Esophagus muscularis mucosa (tissue), 3 donors: Measurements from ENCODE around the gene AGBL1.

Source experiments
- CTCF ChIP-seq, 3 experiments: fragments of 200-600 bp in 2 of 3; fragments of 450-650 bp in 1 of 3; sonication (generic) in 2 of 3; IDR thresholded peaks; one replicate each; pipeline ENCODE4 v1.5.1; 2017 to 2019; ENCODE audit warnings: antibody characterized with exemption in 3 of 3, mild to moderate bottlenecking in 2 of 3, moderate library complexity in 1 of 3
- EP300 ChIP-seq: sonication (generic); formaldehyde crosslinking; IDR thresholded peaks from one replicate; pipeline ENCODE4 v1.6.1; 2017; ENCODE audit warnings: antibody characterized with exemption

- TF ChIP-seq CTCF (IDR thresholded peaks at IDR 0.05): no peak
- TF ChIP-seq EP300: no peak
Measured at GRCh38 chr15:86161250-86161649, 81.6 kb downstream of the AGBL1 start.
